Right lobe of liver (tissue), 4 donors: ENCODE data around the gene FEZ2.

Experiments
- POLR2A ChIP-seq: fragments of 450-650 bp; IDR thresholded peaks from one replicate; pipeline ENCODE4 v1.6.1; 2017; ENCODE audit warnings: antibody characterized with exemption, mild to moderate bottlenecking
- TF ChIP-seq, protein P1 (sequence below), 4 donors: fragments of 200-600 bp in 3 of 4; fragments of 450-650 bp in 1 of 4; IDR thresholded peaks; one replicate each; pipeline versions ENCODE4 v1.5.1 to v1.8.0; 2016 to 2022; ENCODE audit warnings: antibody characterized with exemption in 4 of 4, mild to moderate bottlenecking in 2 of 4
- donor health status: DM: no; HTN: no; CAD: no.
- donor health status: DM: no; HTN: no; CAD: no.
- donor health status: DM: no; HTN: yes; CAD: no.

DNA sequence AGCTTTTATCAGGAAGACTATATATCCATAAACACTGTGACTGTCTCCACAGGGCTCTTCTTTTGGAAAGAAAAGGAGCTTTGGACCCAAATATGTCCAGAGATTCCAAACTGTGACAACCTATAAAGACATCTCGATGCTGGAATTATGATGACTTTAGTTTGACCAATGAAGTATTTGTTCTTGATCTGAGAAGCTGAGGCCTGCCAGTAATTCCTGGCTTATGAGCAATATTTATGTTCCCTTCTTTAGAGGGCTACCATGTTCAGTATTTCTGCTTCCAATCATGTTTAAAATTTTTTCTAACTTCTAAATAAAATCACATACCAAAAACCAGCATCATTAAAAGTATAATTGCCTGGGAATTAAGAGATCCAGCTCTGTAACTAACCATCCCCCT is 41.1 kb downstream of the FEZ2 start:
- TF ChIP-seq, protein P1, sequence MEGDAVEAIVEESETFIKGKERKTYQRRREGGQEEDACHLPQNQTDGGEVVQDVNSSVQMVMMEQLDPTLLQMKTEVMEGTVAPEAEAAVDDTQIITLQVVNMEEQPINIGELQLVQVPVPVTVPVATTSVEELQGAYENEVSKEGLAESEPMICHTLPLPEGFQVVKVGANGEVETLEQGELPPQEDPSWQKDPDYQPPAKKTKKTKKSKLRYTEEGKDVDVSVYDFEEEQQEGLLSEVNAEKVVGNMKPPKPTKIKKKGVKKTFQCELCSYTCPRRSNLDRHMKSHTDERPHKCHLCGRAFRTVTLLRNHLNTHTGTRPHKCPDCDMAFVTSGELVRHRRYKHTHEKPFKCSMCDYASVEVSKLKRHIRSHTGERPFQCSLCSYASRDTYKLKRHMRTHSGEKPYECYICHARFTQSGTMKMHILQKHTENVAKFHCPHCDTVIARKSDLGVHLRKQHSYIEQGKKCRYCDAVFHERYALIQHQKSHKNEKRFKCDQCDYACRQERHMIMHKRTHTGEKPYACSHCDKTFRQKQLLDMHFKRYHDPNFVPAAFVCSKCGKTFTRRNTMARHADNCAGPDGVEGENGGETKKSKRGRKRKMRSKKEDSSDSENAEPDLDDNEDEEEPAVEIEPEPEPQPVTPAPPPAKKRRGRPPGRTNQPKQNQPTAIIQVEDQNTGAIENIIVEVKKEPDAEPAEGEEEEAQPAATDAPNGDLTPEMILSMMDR (IDR thresholded peaks at IDR 0.05) = no peak
- no peak for TF ChIP-seq POLR2A
